Ovary (tissue), 9 donors: ENCODE measurements around the gene CCDC177. TPM values are rescaled to one million over a fixed set of nuclear protein-coding genes. Genes with fewer than 3 reads are reported as not detected.

Experiments
- DNase-seq, 5 donors: peaks; one replicate each; pipeline ENCODE4 v3.0.0-alpha.2; 2019 to 2020
- H3K27ac ChIP-seq, 2 donors: fragments of 200-600 bp; one replicate each; pipeline versions ENCODE4 v1.5.1 to v1.8.0; 2019 to 2022
- H3K27me3 ChIP-seq: fragments of 200-600 bp; one replicate; pipeline ENCODE4 v1.8.0; 2022
- H3K36me3 ChIP-seq: fragments of 200-600 bp; sonication (generic); one replicate; pipeline ENCODE4 v1.5.1; 2019
- H3K4me1 ChIP-seq: one replicate; pipeline ENCODE4 v1.8.1; 2013; ENCODE audit warnings: mild to moderate bottlenecking, moderate library complexity; ENCODE audit not compliant: insufficient read depth
- H3K4me3 ChIP-seq: fragments of 200-600 bp; sonication (generic); one replicate; pipeline ENCODE4 v1.5.1; 2017
- H3K9me3 ChIP-seq, 2 donors: fragments of 200-600 bp in 1 of 2; sonication (generic) in 1 of 2; one replicate each; pipeline versions ENCODE4 v1.5.1 to v1.8.1; 2013 to 2019; ENCODE audit warnings: mild to moderate bottlenecking in 1 of 2, moderate library complexity in 1 of 2
- CTCF ChIP-seq, 3 donors: fragments of 450-650 bp in 2 of 3; fragments of 200-600 bp in 1 of 3; IDR thresholded peaks; one replicate each; pipeline versions ENCODE4 v1.5.1 to v1.8.0; 2016 to 2022; ENCODE audit warnings: antibody characterized with exemption in 3 of 3, mild to moderate bottlenecking in 1 of 3
- EP300 ChIP-seq: sonication (generic); formaldehyde crosslinking; IDR thresholded peaks from one replicate; pipeline ENCODE4 v1.6.1; 2017; ENCODE audit warnings: antibody characterized with exemption
- POLR2A ChIP-seq: fragments of 450-650 bp; IDR thresholded peaks from one replicate; pipeline ENCODE4 v1.6.1; 2017; ENCODE audit warnings: antibody characterized with exemption, mild to moderate bottlenecking, moderate library complexity
- WGBS, 3 donors: extraction: QIAGEN DNeasy Blood & Tissue Kit in 1 of 3; methylation state at CpG; one replicate each; pipeline versions ENCODE4 v1.1.5 to v1.1.7; 2013 to 2017; 5-methylcytosine and 5-hydroxymethylcytosine counted together
- intact Hi-C, 4 donors: fragments of 100-400 bp; cut with DNase I; formaldehyde crosslinking; loops; one replicate each; pipeline versions ENCODE4 v1.11.0 to v1.15.1; 2022 to 2023
- polyA plus RNA-seq, 2 donors: library from polyadenylated mRNA; stranded (reverse); fragments of 200-250 nt in 1 of 2; fragments of 350-450 nt in 1 of 2; fragmentation: Illumina TruSeq in 1 of 2; extraction: RNeasy Lipid Tissue Mini Kit (QIAGEN cat#74804) in 1 of 2; gene quantifications; one replicate each; pipeline ENCODE4 v1.2.3, GENCODE V29; 2013 to 2014
- total RNA-seq, 7 donors: library from RNA; depleted of rRNA in 2 of 7; stranded (reverse); fragments of >200 nt in 2 of 7; fragmentation: NEBNext Ultra II Directional in 3 of 7; extraction: Animal tissue kit (Norgen Biotek cat#: 25700) in 3 of 7; gene quantifications; one replicate each; pipeline versions ENCODE4 v1.1.0 to v1.2.4, GENCODE V29; 2016 to 2023
- donor health status: DM: no; HTN: no; CAD: no; lungs with moderate emphysema.
- donor health status: DM: no; HTN: no; CAD: no.
- donor health status: Bipolar disorder and iron deficiency.
- donor health status: DM: yes; HTN: yes; CAD: no.
- donor health status: DM: no; HTN: no; CAD: no.
- donor health status: DM: yes; HTN: yes; CAD: no.

The CCDC177 gene
- total and polyA plus RNA-seq, 9 donors, result 0.04 TPM; not detected in 8

- intact Hi-C loops, result loop anchor here in 1 of 4 donors (10.0 kb wide), 1 partner anchor 100 kb away; no protein-coding TSS in a partner anchor
- Histone ChIP-seq H3K36me3 (no peaks in the 10 kb centered on the region), H3K27me3 (no peaks in the 10 kb centered on the region), H3K9me3 (no peaks in the 10 kb centered on the region), H3K4me3 (no peak overlapping the region), H3K4me1 (peaks cover 25% of the 10 kb centered on the region), H3K27ac (peak overlapping the region in 1 of 2 donors; percentile 52)
- no peak for DNase-seq
- no peak for TF ChIP-seq POLR2A
- no peak for TF ChIP-seq CTCF (IDR thresholded peaks at IDR 0.05)
- no peak for TF ChIP-seq EP300
- WGBS, 3 donors, result 54 to 70% (median 56%) methylated on average over 5 of the region's 5 CpGs
Measured at GRCh38 chr14:69615121-69615495, 40.4 kb upstream of the CCDC177 start.

- peaks cover 25% of the 10 kb centered on the region for H3K4me1 ChIP-seq
- H3K4me3 ChIP-seq, result no peak overlapping the region
- H3K27ac ChIP-seq, result peak overlapping the region in 1 of 2 donors; percentile 52
- H3K27me3 ChIP-seq, result no peaks in the 10 kb centered on the region
- no peak for DNase-seq
- intact Hi-C loops, result loop anchor here in 2 of 4 donors (5.0 to 10.0 kb wide), 2 partner anchors 100 to 113 kb away; no protein-coding TSS in a partner anchor
- 21 to 31% (median 27%) methylated on average over 2 of the region's 2 CpGs for WGBS, 3 donors
- no peaks in the 10 kb centered on the region for H3K9me3 ChIP-seq
- no peaks in the 10 kb centered on the region for H3K36me3 ChIP-seq
- TF ChIP-seq EP300, result no peak
- TF ChIP-seq CTCF (IDR thresholded peaks at IDR 0.05), result no peak
- TF ChIP-seq POLR2A, result no peak
Measured at GRCh38 chr14:69614592-69614991, 39.9 kb upstream of the CCDC177 start.

GRCh38 chr14:69613312-69614073, 38.8 kb upstream of the CCDC177 start:
- DNase-seq, result no peak
- Histone ChIP-seq H3K27ac (peak overlapping the region in 1 of 2 donors; percentile 93), H3K4me3 (peak overlapping the region; percentile 13), H3K27me3 (no peaks in the 10 kb centered on the region), H3K9me3 (no peaks in the 10 kb centered on the region), H3K4me1 (peaks cover 21% of the 10 kb centered on the region), H3K36me3 (no peaks in the 10 kb centered on the region)
- no peak for TF ChIP-seq POLR2A
- no peak for TF ChIP-seq EP300
- 63 to 72% (median 67%) methylated on average over 4 of the region's 4 CpGs for WGBS, 3 donors
- intact Hi-C loops, result loop anchor here in 2 of 4 donors (5.0 to 10.0 kb wide), 2 partner anchors 101 to 114 kb away; no protein-coding TSS in a partner anchor

- no peak for TF ChIP-seq EP300
- TF ChIP-seq CTCF (IDR thresholded peaks at IDR 0.05), result peak in 1 of 3 donors; percentile 34
- TF ChIP-seq POLR2A, result no peak
- peak overlapping the region; percentile 62 for H3K4me3 ChIP-seq
- no peaks in the 10 kb centered on the region for H3K36me3 ChIP-seq
- H3K4me1 ChIP-seq, result peaks cover 18% of the 10 kb centered on the region
- WGBS, 3 donors, result 10 to 20% (median 15%) methylated on average over 2 of the region's 2 CpGs
- H3K9me3 ChIP-seq, result no peaks in the 10 kb centered on the region
- H3K27ac ChIP-seq, result peak overlapping the region; percentile 33 to 93
- H3K27me3 ChIP-seq, result no peaks in the 10 kb centered on the region
- intact Hi-C loops, result loop anchor here in 2 of 4 donors (5.0 to 10.0 kb wide), 2 partner anchors 102 to 115 kb away; no protein-coding TSS in a partner anchor
- DNase-seq, result no peak
Measured at GRCh38 chr14:69612783-69613130, 38.1 kb upstream of the CCDC177 start.
